ENCODE data around the gene NMNAT2. TPM values are rescaled to one million over a fixed set of nuclear protein-coding genes. Genes with fewer than 3 reads are reported as not detected.
A peak's percentile ranks its signal among the peaks of the same experiment; 100 is the strongest.

The NMNAT2 gene
- total and polyA plus RNA-seq, 2 experiments from 2014 or later: 0.12 TPM; not detected in 1

- Histone ChIP-seq H3K36me3 (no peaks in the 10 kb centered on the region), H3K4me1 (ENCODE audit: low read depth) (no peaks in the 10 kb centered on the region), H3K4me3 (no peak overlapping the region), H3K27ac (no peak overlapping the region), H3K9me3 (ENCODE audit: low read depth) (no peaks in the 10 kb centered on the region), H3K27me3 (no peaks in the 10 kb centered on the region)
- DNase-seq (ENCODE audit: low read depth in 1 of 2, low spot score in 1 of 2): no peak
- TF ChIP-seq CTCF (IDR thresholded peaks at IDR 0.05; ENCODE audit: low read depth, low read length): no peak
Observed at GRCh38 chr1:183356534-183357182, 61.5 kb downstream of the NMNAT2 start.

GRCh38 chr1:183355797-183356196 lies 62.4 kb downstream of the NMNAT2 start:
- H3K9me3 ChIP-seq (ENCODE audit: low read depth): no peaks in the 10 kb centered on the region
- no peaks in the 10 kb centered on the region for H3K4me1 ChIP-seq (ENCODE audit: low read depth)
- no peak overlapping the region for H3K27ac ChIP-seq
- H3K36me3 ChIP-seq: no peaks in the 10 kb centered on the region
- no peak for DNase-seq (ENCODE audit: low read depth in 1 of 2, low spot score in 1 of 2)
- no peaks in the 10 kb centered on the region for H3K27me3 ChIP-seq
- H3K4me3 ChIP-seq: no peak overlapping the region
- TF ChIP-seq CTCF (IDR thresholded peaks at IDR 0.05; ENCODE audit: low read depth, low read length): no peak

GRCh38 chr1:183355181-183355580 lies 63.0 kb downstream of the NMNAT2 start:
- Histone ChIP-seq H3K9me3 (ENCODE audit: low read depth) (no peaks in the 10 kb centered on the region), H3K27me3 (no peaks in the 10 kb centered on the region), H3K4me1 (ENCODE audit: low read depth) (no peaks in the 10 kb centered on the region), H3K4me3 (no peak overlapping the region), H3K27ac (no peak overlapping the region), H3K36me3 (no peaks in the 10 kb centered on the region)
- TF ChIP-seq CTCF (IDR thresholded peaks at IDR 0.05; ENCODE audit: low read depth, low read length): no peak
- DNase-seq (ENCODE audit: low read depth in 1 of 2, low spot score in 1 of 2): no peak

GRCh38 chr1:183353597-183353996 lies 64.6 kb downstream of the NMNAT2 start:
- Histone ChIP-seq H3K27ac (no peak overlapping the region), H3K27me3 (no peaks in the 10 kb centered on the region), H3K36me3 (no peaks in the 10 kb centered on the region), H3K9me3 (ENCODE audit: low read depth) (no peaks in the 10 kb centered on the region), H3K4me3 (no peak overlapping the region), H3K4me1 (ENCODE audit: low read depth) (no peaks in the 10 kb centered on the region)
- no peak for TF ChIP-seq CTCF (IDR thresholded peaks at IDR 0.05; ENCODE audit: low read depth, low read length)
- DNase-seq (ENCODE audit: low read depth in 1 of 2, low spot score in 1 of 2): no peak

- Histone ChIP-seq H3K9me3 (ENCODE audit: low read depth) (no peaks in the 10 kb centered on the region), H3K27ac (peak overlapping the region; percentile 1), H3K4me1 (ENCODE audit: low read depth) (no peaks in the 10 kb centered on the region), H3K4me3 (no peak overlapping the region), H3K36me3 (no peaks in the 10 kb centered on the region), H3K27me3 (no peaks in the 10 kb centered on the region)
- TF ChIP-seq CTCF (IDR thresholded peaks at IDR 0.05; ENCODE audit: low read depth, low read length): no peak
- DNase-seq (ENCODE audit: low read depth in 1 of 2, low spot score in 1 of 2): peak; percentile 43 to 53
Observed at GRCh38 chr1:183349201-183349711, 68.9 kb downstream of the NMNAT2 start.

All from cardiac muscle cell (in vitro differentiated cells and primary cell).